Gastrocnemius medialis (tissue), 4 donors: ENCODE data around the gene MRTFA. TPM values are rescaled to one million over a fixed set of nuclear protein-coding genes. Genes with fewer than 3 reads are reported as not detected.

Experiments used
- ATAC-seq, 2 donors: fragments of 150-250 bp; one replicate each; pipeline ENCODE4 v1.9.1; 2016
- DNase-seq, 2 donors: peaks; one replicate each; pipeline ENCODE4 v3.0.0-alpha.2; 2019
- H3K27ac ChIP-seq, 4 donors: fragments of 200-600 bp; sonication (generic); 1 replicate in 1 of 4; 2 replicates in 3 of 4; pipeline ENCODE4 v1.5.1; 2016 to 2018; ENCODE audit warnings: mild to moderate bottlenecking in 2 of 4, moderate library complexity in 1 of 4
- H3K27me3 ChIP-seq, 3 donors: fragments of 200-600 bp; sonication (generic) in 2 of 3; 1 replicate in 1 of 3; 2 replicates in 2 of 3; pipeline versions ENCODE4 v1.5.1 to v1.6.0; 2016 to 2019; ENCODE audit warnings: mild to moderate bottlenecking in 1 of 3, moderate library complexity in 1 of 3
- H3K36me3 ChIP-seq, 2 donors: fragments of 200-600 bp; sonication (generic) in 1 of 2; one replicate each; pipeline ENCODE4 v1.5.1; 2017 to 2018
- H3K4me1 ChIP-seq, 2 donors: fragments of 200-600 bp; sonication (generic) in 1 of 2; one replicate each; pipeline ENCODE4 v1.5.1; 2016 to 2017; ENCODE audit warnings: mild to moderate bottlenecking in 2 of 2
- H3K4me3 ChIP-seq, 4 donors: fragments of 200-600 bp; sonication (generic) in 3 of 4; 1 replicate in 1 of 4; 2 replicates in 3 of 4; pipeline ENCODE4 v1.5.1; 2016 to 2019; ENCODE audit warnings: mild to moderate bottlenecking in 2 of 4
- H3K9me3 ChIP-seq, 3 donors: fragments of 200-600 bp; sonication (generic) in 2 of 3; 1 replicate in 1 of 3; 2 replicates in 2 of 3; pipeline ENCODE4 v1.5.1; 2016 to 2019
- POLR2A ChIP-seq, 2 donors: fragments of 450-650 bp; IDR thresholded peaks; one replicate each; pipeline ENCODE4 v1.6.1; 2017; ENCODE audit warnings: antibody characterized with exemption in 2 of 2, mild to moderate bottlenecking in 2 of 2, moderate library complexity in 2 of 2
- in situ Hi-C, 4 donors: fragments of 200-750 bp; cut with MboI; loops; one replicate each; pipeline versions ENCODE4 v1.15.0 to v1.8.0; 2017; ENCODE audit warnings: low sequenced_read_pairs in 4 of 4
- intact Hi-C: fragments of 100-400 bp; cut with DNase I; formaldehyde crosslinking; loops from one replicate; pipeline ENCODE4 v1.15.1; 2023; ENCODE audit warnings: low total_unique reads
- total RNA-seq, 4 donors: library from RNA; depleted of rRNA; stranded (reverse); fragments of >200 nt; gene quantifications; one replicate each; pipeline versions ENCODE4 v1.1.0 to v1.2.3, GENCODE V29; 2016
- TF ChIP-seq, protein P1 (sequence below), 5 experiments: fragments of 450-650 bp in 3 of 5; fragments of 200-600 bp in 2 of 5; sonication (generic) in 2 of 5; IDR thresholded peaks in 4 of 5; conservative IDR thresholded peaks in 1 of 5; 1 replicate in 4 of 5; 2 replicates in 1 of 5; pipeline ENCODE4 v1.5.1; 2016 to 2019; ENCODE audit warnings: antibody characterized with exemption in 5 of 5, mild to moderate bottlenecking in 3 of 5, moderate library complexity in 3 of 5

The MRTFA gene
- total RNA-seq, 4 donors from 2014 or later = 13.7 to 31.3 (median 22.2) TPM

GRCh38 chr22:40466976-40467375 lies 169.5 kb downstream of the MRTFA start:
- intact Hi-C loops = no loop called here
- H3K9me3 ChIP-seq = no peaks in the 10 kb centered on the region
- DNase-seq = no peak
- no peak for ATAC-seq
- H3K36me3 ChIP-seq = no peaks in the 10 kb centered on the region
- H3K27ac ChIP-seq = no peak overlapping the region
- in situ Hi-C loops = no loop called here
- H3K27me3 ChIP-seq = no peaks in the 10 kb centered on the region
- H3K4me3 ChIP-seq = no peak overlapping the region
- H3K4me1 ChIP-seq = peaks cover 5 to 10% of the 10 kb centered on the region in 2 donors
- TF ChIP-seq POLR2A (IDR thresholded peaks at IDR 0.05) = no peak
- TF ChIP-seq, protein P1, sequence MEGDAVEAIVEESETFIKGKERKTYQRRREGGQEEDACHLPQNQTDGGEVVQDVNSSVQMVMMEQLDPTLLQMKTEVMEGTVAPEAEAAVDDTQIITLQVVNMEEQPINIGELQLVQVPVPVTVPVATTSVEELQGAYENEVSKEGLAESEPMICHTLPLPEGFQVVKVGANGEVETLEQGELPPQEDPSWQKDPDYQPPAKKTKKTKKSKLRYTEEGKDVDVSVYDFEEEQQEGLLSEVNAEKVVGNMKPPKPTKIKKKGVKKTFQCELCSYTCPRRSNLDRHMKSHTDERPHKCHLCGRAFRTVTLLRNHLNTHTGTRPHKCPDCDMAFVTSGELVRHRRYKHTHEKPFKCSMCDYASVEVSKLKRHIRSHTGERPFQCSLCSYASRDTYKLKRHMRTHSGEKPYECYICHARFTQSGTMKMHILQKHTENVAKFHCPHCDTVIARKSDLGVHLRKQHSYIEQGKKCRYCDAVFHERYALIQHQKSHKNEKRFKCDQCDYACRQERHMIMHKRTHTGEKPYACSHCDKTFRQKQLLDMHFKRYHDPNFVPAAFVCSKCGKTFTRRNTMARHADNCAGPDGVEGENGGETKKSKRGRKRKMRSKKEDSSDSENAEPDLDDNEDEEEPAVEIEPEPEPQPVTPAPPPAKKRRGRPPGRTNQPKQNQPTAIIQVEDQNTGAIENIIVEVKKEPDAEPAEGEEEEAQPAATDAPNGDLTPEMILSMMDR (IDR thresholded peaks at IDR 0.05 in 4 of 5, conservative IDR thresholded peaks at IDR 0.05 in 1 of 5) = no peak

DNA sequence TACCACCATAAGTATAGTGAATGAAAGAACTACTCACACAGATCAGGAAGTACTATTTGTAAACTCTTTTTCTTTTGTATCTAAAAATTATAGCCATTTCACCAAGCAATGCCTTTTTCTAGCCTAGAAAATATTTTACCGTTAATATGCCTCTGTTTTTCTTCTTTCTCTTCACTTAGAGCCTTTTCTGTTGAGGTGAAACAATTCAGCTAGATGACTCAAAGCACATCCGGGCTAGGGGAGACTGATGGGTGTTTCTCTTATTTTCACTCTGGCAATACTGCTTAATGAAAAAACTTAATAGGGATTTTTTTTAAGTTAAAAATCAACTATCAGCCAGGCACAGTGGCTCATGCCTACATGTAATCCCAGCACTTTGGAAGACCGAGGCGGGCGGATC lies 172.8 kb downstream of the MRTFA start:
- Histone ChIP-seq H3K4me3 (no peak overlapping the region), H3K9me3 (no peaks in the 10 kb centered on the region), H3K36me3 (peaks cover 0 to 5% of the 10 kb centered on the region in 2 donors), H3K4me1 (peaks cover 13 to 16% of the 10 kb centered on the region in 2 donors), H3K27ac (peak overlapping the region in 1 of 4 donors; percentile 6), H3K27me3 (no peaks in the 10 kb centered on the region)
- DNase-seq = no peak
- TF ChIP-seq POLR2A (IDR thresholded peaks at IDR 0.05) = no peak
- TF ChIP-seq, protein P1 (IDR thresholded peaks at IDR 0.05 in 4 of 5, conservative IDR thresholded peaks at IDR 0.05 in 1 of 5) = no peak
- ATAC-seq = no peak
- intact Hi-C loops = no loop called here
- in situ Hi-C loops = no loop called here

DNA sequence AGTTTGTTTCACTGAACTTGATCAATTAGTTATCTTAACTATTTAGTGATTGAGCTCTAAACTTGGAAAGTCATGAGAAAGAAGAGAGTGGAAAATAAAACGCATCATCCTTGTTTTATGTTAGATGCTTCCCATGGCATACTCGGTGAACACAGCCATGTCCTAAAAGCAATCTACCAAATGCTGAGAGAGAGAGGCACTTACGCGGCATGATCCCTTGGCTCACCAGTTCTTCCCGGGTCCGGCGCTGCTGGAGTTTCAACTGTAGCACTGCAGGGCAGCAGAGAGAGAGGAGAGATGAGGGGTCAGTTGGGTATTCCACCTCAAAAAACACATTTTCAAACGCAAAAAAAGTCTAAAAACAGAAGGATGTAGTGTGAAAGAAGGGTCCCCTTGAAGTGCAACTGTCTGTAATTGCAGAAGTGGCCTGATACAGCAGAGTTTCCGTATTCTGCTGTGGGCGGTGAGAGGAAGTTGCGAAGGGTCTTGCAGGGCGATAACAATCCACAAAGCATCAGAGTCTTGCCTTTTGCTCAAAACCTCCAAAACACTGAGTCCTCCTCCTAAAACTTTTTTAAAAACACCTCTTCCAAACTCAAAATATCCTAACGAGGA lies 173.4 kb downstream of the MRTFA start:
- in situ Hi-C loops (no loop called here), intact Hi-C loops (no loop called here)
- Histone ChIP-seq H3K9me3 (no peaks in the 10 kb centered on the region), H3K27ac (peak overlapping the region in 1 of 4 donors; percentile 6), H3K4me3 (peak overlapping the region in 1 of 4 donors; percentile 23), H3K36me3 (peaks cover 0 to 5% of the 10 kb centered on the region in 2 donors), H3K4me1 (peaks cover 10 to 16% of the 10 kb centered on the region in 2 donors), H3K27me3 (no peaks in the 10 kb centered on the region)
- ATAC-seq = no peak
- no peak for DNase-seq
- no peak for TF ChIP-seq POLR2A (IDR thresholded peaks at IDR 0.05)
- TF ChIP-seq, protein P1 (IDR thresholded peaks at IDR 0.05 in 4 of 5, conservative IDR thresholded peaks at IDR 0.05 in 1 of 5) = no peak

GRCh38 chr22:40462195-40462984 lies 174.1 kb downstream of the MRTFA start:
- H3K4me3 ChIP-seq = peak overlapping the region in 1 of 4 donors; percentile 23
- TF ChIP-seq POLR2A (IDR thresholded peaks at IDR 0.05) = no peak
- TF ChIP-seq, protein P1 (IDR thresholded peaks at IDR 0.05 in 4 of 5, conservative IDR thresholded peaks at IDR 0.05 in 1 of 5) = no peak
- in situ Hi-C loops (no loop called here), intact Hi-C loops (no loop called here)
- DNase-seq (no peak), ATAC-seq (no peak)
- peaks cover 0 to 5% of the 10 kb centered on the region in 2 donors for H3K36me3 ChIP-seq
- no peak overlapping the region for H3K27ac ChIP-seq
- H3K4me1 ChIP-seq = peaks cover 11 to 16% of the 10 kb centered on the region in 2 donors
- no peaks in the 10 kb centered on the region for H3K9me3 ChIP-seq
- H3K27me3 ChIP-seq = no peaks in the 10 kb centered on the region
